NCI-H2029 (cell line): ENCODE data around the gene RER1.

Experiments
- DNase-seq: peaks from one replicate; lab custom pipeline; 2025; lab: John Stamatoyannopoulos, UW

The RER1 gene

DNA sequence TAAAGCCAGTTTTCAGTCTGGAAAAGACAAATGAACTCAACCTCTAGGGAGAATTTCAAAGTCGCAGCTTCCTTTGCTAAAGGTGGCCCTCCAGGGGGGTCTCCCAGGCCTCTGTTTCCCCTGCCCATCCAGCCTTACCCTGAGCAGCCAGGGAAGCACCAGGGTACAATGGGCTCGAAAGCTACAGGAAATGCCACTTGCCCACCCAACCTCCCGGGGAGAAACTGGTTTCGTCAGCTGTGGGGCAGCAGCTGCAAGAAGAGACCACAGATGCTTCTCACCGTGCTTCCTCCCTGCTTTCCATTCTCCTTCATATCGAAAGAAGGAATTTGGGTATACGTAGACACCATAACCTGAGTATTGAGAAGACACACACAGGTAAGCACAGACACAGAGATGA is 2.0 kb upstream of the RER1 start:
- DNase-seq: no peak

DNA sequence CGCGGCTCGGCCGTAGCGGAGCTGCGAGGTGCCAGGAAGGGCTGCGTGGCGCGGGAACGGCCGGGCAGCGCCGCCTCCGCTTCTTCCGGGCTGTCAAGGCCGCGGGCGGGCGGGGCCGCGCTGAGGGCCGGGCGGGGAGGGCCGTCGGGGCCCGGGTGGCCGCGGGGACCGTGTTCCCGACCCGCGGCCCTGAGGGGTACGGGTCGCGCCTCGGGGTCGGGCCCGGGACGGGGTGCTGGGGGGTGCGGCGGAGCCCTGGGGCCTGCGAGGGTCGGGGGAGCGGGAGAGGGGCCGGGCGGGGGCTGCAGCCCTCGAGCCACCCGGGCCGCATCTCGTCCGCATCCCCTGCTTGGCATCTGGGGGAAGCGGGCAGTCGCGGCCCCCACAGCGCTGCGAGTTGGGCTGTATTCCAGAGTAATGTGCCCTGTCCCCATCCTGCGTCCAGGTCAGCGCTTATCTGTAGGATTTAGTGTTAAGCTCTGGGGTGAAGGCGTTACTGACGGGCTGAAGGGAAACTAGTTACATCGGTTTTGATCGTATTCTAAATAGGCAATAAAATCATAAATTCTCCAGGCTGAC is 379 bp downstream of the RER1 start:
- no peak for DNase-seq

DNA sequence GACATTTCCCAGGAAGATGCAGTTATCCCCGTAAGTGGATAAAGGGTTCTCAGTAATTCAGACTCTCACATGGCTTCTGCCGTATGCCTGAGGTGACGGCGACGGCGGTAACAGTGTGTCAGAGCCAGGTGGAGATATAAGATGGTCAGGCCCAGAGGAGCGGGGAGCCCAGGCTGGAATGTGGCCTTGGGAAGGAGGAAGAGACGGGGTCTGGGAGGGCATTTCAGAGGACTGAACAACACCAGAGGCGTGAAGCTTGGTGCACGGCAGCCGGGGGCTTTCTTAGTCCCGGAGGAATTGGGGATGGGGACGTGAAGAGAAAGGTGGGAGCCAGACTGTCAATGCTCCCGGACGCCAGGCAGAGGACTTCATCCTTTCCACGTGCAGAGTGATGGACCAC is 1.0 kb downstream of the RER1 start:
- no peak for DNase-seq

DNA sequence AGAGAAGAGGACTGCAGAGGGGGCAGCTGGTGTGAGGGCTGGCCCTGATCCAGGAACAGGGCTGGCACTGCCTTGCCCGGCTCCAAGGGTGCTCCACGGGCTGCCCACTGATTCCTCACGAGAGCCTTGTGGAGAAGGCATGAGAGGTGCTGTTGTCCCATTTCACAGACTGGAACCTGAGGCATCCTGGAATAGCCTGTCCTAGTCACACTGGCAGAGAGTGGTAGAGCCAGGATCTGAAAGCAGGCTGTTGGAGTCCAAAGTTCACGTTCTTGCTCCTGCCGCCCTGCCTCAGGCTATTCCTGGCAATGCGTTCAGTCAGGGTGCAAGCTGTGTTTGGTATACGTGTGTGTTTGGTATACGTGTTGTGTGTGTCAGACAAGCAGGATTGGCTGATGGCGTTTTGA is 1.8 kb downstream of the RER1 start:
- no peak for DNase-seq

DNA sequence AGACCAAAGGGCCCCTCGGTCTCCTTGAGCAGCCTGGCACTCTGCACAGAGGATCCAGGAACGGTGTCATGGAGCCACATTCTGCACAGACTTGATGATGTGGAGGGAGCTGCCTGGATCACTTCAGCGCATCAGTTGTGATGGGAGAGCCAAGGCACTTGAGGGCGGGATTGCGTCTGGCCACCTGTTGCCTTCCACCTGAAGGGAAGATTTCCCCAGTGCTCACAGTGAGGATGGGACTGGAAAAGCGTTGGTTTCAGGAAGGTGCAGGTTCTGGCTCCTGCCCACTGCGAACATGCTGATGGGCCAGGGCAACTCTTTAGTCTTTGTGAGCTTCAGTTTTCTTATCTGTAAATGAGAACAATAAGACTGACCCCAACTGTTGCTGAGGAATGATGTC is 2.6 kb downstream of the RER1 start:
- DNase-seq: no peak

DNA sequence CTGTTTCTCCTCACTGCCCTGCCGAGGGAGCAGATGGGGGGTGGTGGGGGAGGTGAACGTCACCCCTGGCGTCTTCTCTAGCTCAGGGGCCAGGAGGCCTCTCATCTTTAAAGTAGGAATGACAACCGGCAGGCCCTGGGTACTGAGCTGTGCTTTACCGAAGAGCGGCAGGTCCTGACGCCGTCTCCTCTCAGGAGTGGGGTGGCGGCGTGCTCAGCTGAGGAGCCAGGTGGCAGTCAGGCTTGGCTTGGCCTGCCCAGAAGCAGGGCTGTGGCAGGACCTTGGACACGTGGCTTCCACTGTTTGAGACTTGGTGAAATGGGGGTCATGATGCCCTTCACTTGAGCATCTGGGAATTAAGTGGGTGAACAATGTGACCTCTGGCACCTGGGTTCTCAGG is 3.1 kb downstream of the RER1 start:
- DNase-seq: no peak

DNA sequence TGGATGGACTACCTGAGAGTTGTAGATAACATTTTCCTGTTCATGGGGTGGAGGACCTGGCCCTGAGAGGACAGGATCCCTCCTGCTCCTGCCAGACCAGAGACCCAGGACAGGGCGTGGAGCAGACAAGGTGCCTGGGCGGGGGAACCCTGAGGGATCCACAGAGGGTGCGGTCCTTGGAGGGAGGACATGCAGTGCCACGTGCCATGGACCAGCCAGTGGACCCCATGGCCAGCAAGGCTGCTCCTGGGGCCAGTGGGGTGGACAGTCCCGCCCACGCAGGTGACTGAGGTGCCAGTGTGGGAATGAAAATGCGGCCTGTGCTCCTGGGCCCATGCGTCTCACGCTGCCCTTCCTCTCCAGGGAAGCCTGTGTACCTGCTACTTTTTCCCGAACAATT is 3.6 kb downstream of the RER1 start:
- no peak for DNase-seq

DNA sequence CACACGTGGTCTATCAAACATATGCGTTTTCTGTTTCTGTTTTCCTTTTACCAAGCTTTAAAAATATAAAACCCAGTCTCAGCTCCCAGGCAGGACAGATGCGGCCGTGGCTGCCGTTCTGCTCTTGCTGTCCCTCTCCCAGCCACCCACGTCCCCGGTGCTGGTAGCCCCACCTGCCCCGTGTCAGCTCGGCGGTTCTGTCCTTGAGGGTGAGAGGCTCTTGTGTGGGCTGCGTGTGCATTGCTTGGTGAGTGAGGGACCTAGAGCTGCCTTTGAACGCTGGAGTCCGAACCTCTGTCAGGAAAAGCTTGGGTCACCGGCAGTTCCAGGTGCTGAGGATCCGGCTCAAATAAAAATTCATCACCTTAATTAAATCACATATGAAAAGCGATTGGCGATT is 4.4 kb downstream of the RER1 start:
- DNase-seq: no peak

DNA sequence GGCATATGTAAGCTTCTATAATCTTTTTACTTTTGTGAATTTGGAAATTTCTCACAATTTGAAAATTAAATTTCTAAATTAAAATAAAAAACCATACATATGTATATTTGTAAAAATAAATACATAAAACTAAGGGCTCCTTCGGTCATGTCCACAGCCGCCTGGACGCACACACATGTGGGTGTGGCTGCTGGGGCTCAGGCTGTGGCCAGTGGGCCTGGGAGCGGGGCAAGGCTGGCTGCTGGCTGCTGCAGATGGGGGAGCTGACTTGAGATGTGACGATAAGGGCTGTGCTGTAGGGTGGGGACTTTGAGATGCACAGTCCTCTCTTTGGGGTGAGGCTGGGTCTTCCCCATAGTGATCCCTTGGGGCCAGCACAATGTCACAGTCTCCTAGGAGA is 4.8 kb downstream of the RER1 start:
- no peak for DNase-seq

DNA sequence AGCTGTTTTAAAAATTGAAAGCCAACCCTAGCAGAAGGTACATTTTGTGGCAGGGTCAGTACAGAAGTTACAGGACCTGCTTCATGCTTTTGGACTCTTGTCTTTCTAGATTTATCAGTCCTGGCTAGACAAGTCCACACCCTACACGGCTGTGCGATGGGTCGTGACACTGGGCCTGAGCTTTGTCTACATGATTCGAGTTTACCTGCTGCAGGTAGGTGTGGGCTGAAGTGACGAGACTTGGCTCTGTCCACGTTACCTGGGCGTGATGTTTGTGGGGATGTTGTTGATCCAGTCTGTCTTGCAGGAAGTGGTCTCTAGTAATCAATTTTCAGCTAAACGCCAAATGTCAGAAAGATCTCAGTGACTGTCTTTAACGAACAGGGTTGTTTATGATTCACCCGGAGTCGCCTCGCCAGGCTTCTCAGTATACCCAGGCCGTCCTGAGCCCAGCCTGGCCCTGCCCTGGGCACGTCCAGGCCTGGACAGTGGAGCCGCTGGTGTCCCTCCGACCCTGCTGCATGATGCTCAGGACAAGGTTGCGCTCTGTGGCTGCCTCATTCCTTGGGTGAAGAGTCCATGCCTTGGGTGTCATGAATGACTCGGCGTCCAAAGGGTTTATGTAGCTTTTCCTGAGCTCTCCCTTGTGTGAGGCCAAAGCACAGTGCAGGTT is 5.5 kb downstream of the RER1 start:
- no peak for DNase-seq

DNA sequence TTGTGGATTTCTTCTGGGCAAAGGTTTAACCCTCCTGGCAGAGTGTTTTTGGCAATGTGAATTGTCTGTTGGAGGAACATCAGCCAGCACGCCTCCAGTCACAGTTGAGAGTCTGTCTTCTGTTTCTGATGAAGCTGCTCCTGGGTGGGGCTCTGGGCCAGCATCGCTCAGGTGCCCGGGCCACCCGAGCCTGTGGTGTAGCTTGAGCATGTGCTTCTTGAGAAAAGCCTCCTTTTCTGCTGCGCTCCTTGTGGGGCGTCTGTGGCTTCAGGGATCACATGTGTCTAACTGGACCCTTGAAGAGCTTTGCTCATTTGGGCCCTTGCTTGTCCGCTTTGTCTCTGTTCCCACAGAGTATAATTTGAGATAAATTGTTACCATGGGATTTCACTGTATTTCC is 7.2 kb downstream of the RER1 start:
- DNase-seq: no peak

DNA sequence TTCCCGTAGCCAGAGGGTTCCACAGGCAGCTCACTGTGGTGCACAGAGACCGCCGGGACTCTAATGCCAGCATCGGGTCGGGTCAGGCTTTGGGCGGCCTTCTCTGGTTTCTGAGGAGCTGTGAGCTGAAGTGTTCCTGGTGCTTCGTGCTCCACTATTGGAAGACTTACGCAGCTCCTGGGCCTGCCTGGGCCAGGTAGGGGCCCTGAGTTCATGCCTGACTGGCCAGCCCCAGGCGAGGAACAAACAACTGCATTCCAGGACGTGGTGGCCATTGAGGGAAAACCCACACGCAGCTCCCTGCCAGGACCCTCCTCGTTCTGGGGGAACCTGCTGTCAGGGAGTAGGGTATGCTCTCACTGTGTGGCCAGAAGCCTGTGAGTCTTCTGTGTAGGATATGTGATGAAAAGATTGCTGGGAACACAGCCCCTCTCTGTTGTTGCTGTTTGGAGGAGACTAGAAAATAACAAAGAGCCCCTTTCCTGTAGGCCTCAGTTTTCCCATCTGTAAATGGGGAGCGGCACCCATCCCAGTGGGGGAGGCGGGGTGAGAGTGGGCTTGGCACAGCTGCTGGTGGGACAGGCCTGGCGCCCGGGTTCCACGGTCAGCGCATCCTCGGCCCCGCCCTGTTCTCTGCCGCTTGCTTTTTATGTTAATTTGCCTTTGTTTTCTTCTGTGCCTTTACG is 8.4 kb downstream of the RER1 start:
- no peak for DNase-seq

DNA sequence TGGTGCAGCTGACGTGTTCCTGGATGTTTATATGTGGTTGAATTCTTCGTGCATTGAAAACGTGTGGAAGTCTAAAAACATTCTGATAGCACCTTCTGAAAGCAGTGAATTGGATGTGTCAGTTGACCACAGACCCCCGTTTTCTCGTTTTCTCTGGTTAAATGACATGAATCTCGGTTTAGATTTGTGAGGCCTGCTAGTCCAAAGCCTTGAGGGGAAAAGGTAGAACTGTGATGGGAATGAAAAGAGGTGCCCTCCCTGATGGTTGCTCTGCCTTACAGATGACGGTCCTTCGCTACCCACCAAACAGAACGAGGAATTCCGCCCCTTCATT is 8.9 kb downstream of the RER1 start:
- no peak for DNase-seq

DNA sequence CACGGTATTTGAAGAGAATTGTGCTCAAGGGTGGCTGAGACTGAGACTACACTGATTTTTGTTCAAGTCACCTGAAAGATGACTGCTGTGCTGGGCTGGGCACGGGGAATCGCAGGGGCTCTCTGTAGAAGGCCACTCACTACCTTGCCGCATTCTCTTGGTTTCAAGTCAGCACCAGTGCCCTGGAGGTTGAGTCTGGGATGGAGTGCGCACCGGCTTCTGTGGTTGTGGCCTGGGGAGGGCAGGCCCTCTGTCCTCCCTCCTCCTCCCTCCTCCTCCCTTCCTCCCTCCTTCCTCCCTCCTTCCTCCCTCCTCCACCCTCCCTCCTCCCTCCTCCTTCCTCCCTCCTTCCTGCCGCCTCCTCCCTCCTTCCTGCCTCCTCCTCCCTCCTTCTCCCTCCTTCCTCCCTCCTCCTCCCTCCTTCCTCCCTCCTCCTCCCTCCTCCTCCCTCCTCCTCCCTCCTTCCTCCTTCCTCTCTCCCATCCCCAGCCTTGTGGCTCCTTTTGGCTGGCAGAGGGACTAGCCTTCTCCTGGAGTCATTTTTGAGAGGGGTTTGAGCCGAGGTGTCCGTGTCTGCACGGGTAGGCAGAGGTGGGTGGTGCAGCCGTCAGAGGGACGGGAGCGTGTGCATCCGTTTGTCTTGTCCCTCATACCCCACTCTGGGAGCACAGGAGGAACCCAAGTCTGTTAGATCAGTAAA is 9.5 kb downstream of the RER1 start:
- no peak for DNase-seq

DNA sequence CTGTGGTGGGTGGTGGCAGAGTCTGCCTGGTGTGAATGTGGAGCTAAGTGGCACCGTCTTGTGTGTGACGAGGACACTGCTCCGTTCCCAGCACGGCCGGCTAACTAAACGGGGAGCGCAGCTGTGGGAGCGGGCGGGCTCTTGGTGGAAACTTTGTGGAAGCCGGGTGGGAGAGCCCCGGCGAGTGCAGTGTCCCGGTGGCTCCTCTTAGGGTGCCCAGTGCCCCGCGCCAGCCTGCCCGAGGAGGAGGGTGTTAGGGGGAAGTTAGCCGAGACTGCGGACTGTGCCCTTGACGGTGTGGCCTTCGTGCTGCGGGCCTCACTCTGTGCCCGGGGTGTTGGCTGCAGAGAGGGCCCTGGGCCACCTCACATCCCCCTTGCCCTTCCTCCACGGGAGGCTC is 10.8 kb downstream of the RER1 start:
- no peak for DNase-seq

DNA sequence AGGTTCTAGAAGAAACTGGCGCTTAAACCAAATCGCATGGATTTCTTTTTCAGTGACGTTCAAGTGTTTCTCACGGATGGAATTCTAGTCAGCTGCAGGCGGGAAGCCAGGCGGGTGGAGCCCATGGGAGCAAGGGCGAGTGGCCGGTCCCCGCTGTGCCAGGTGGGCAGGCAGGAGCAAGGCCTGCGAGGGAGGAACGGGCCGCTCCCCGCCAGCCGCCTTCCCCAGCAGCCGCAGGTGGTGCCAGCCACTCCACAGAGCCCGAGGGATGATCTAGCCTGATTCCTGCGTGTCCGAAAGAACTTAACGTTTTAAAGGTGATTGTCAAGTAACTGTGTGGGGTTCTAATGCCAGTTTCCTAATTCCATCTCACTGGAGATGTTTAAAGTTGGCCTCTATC is 11.6 kb downstream of the RER1 start:
- DNase-seq: no peak

DNA sequence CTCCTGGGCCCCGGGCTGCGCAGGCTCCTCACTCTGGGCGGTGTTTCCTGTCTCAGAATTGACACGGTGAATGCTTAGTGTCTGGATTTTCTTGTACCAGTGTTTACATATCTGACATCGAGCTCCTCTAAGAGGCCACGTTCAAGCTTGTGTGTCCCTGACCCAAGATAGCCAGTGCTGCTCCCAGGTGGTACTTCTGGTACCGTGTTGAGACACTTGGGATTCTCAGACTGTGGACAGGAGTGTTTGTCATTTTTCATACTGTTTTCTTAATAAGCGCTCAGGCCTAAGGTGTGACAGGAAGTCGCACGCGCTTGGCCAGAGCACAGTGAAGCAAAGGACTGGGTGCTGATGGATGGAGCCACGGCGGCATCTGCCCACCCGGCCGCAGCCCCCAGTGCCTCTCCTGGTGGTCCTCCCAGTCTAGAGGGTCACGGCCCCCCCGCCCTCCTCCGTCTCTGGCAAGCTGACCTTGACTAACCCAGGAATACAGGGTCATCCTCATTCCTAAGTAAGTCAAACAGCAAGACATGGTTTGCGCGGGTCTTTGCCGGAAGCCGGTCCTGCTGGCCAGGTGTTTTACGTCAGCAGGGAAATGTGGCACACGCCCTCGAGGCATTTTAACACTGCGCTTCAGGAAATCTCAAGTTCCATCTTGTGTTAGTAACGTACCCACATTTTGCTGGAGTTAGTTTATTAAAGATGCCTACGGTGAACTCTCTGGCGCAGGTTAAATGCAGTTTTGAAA is 12.7 kb downstream of the RER1 start:
- no peak for DNase-seq

DNA sequence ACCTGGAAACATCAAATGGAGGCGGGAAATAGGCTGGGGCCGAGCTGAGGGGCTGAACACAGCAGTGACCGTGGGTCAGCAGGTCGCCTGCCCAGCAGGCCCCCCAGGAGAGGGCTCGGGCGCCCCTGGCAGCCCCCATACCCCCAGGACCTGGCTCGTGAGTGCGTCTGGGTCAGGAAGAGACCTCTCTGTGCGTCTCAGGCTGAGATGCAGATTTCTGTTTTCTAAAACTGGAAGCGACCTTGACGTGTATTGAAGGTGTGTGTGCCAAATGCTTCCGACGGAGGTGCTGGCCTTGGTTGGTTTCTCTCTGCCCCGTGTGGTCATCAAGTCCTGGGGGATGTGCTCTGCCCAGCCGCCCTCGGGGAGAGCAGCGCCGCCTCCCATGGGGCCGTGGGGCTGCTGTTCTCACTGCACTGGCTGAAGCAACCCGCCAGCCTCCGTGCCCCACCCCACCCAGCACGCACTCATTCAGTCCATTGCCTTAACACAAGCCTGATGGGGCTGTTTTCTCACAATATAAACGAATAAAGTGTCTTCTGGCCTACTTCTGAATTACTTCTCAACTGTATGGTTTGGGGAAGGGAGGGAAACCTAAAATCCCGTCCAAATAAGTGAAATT is 13.4 kb downstream of the RER1 start:
- no peak for DNase-seq

DNA sequence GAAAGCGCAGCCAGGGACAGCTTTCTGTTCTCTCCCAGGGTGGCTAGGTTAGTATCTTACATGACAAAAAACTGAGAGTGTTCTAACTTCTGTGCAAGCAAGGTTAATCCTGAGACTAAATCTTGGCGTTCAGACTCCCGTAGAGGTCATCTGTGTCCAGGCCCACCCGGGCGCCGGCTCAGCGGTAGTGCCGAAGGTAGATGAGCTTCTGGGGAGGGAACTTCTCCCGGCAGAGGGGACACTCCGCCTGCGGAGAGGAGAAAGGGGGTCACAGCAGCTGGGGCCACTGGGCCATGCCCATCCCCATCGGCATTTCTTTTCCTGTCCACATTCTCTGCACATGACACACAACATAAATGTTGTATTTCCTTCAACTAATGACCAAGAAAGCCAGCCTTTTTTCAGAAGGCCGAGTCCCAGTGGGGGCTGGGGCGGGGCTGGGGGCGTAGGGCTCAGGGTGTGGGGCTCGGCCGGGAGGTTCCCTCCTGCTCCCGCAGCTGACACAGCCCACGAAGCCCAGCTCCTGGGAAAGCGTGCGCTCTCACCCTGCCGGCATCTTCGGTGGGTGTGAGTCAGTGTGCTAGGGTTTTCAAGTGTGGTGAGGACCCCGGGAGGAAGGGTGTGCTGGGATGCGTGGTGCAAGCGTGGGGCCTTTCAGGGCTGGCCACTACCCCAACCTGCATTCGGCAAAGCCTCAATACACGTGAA is 14.1 kb downstream of the RER1 start:
- no peak for DNase-seq

DNA sequence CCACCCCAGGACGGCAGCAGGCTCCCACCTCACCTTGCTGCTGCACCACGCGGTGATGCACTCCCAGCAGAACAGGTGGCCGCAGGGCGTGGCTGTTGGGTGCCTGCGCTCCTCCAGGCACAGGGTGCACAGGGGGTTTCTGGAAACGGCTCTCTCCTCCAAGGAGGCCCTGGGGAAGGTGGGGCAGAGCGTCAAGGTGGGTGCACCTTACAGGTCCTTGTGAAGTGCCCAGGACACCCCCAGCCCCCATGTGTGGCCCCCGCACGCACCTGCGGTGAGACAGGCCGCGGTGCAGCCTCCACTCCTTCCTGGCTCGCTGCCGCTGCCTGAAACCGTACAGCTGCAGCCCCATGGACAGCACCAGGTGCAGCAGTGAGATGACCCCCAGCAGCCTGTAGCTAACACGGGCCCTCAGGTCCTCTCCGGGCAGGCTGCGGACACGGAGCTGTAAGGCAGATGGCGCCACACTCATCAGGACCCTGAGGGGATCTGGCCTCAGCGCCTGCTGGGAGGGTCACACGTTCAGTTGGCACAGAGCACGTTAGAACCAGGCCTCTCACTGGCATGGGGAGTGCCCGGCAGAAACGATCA is 14.9 kb downstream of the RER1 start:
- DNase-seq: no peak
